B cell (primary cell): ENCODE measurements around the gene TTC28.

Experiments used
- CTCF ChIP-seq: fragments of 200-600 bp; IDR thresholded peaks from one replicate; pipeline ENCODE4 v1.8.0; 2022; ENCODE audit warnings: antibody characterized with exemption, mild to moderate bottlenecking
- EZH2 ChIP-seq: IDR thresholded peaks from 2 replicates; pipeline ENCODE4 v1.6.1; 2012; ENCODE audit warnings: borderline replicate concordance, low read depth, mild to moderate bottlenecking, moderate library complexity, low read length; ENCODE audit not compliant: insufficient read depth, poor library complexity, severe bottlenecking

DNA sequence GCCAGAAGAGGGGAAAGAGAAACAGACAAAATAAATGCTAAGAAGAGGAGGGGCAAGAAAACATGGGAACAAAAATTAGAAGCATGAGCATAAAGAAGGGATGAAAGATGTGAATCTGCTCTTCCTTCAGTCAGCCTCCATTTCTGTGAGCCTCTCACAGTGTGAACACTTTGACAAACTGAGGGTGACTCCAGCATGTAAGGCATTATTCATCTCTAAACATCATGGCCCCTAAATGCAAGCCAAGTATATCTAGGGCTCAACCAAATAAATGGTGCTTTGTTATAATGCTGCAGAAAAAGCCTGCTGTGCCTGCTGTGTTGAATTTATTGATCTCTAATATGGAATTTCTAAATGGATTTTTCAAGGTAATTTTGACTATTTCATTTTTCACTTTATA lies 281.3 kb downstream of the TTC28 start:
- TF ChIP-seq CTCF (no peak), EZH2 (no peak)
